WI38 (cell line): ENCODE results near the gene MAN1A2.

ENCODE experiments used
- H3K4me3 ChIP-seq: 2 replicates; pipeline ENCODE4 v1.5.1; 2011; ENCODE audit warnings: low read depth, mild to moderate bottlenecking, control low read depth, low read length
- CTCF ChIP-seq: IDR thresholded peaks from 2 replicates; pipeline ENCODE4 v1.5.1; 2012; ENCODE audit warnings: low read depth, mild to moderate bottlenecking, control low read depth, low read length

MAN1A2 gene

DNA sequence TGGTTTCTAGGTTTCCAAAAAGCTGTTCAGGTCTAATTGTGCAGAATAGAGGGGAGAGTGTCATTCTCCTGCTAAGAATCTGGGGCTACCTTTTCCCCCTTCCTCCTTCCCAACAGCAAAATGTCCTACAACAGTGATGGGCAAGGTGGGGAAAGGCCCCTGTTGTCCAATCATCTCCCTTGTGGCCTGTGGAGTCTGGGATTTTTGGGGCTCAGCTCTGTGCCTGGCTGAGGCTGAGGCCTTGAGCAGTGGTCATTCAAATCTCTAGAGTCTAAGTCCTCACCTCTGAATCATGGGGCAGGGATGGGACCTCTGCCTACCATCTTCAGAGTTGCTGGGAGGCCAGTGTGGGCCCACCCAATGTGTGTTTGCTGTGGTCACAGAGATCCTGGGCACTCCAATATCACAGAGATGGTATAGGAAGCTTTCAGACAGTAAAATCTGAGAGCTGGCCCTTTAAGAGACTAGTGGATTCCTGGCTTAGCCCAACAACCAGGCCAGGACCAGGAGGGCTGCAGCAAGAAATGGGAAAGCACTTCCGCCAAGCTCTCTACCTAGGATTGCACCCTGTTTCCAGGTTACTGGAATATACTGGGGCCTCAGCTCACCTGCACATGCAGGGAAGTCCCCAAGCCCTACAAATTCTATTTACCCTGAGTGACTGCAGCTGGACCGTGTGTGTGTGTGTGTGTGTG is 210.1 kb downstream of the MAN1A2 start:
- TF ChIP-seq CTCF: no peak
- no peak overlapping the region for H3K4me3 ChIP-seq

DNA sequence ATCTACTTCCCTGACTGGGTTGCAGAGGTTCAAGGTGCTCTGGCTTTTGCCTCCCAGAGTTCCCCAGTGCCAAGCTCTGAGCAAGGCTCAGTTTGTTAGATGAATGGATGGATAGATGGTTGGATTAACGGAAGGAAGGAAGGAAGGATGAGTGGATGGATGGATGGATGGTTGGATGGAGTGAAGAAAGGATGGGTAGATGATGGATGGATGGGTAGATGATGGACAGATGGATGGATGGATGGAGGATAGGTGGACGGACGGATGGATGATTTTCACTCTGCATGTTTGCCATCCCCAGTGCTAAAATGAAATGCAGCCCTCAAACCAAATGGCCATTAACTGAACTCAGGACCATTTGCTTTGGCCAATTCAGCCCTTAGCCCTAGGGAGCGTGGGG is 211.2 kb downstream of the MAN1A2 start:
- no peak for TF ChIP-seq CTCF
- no peak overlapping the region for H3K4me3 ChIP-seq
